ENCODE data around the gene CARMIL1. TPM values are rescaled to one million over a fixed set of nuclear protein-coding genes. Genes with fewer than 3 reads are reported as not detected.

The CARMIL1 gene
- total RNA-seq, 1 experiment from 2014 or later = 23.6 TPM

DNA sequence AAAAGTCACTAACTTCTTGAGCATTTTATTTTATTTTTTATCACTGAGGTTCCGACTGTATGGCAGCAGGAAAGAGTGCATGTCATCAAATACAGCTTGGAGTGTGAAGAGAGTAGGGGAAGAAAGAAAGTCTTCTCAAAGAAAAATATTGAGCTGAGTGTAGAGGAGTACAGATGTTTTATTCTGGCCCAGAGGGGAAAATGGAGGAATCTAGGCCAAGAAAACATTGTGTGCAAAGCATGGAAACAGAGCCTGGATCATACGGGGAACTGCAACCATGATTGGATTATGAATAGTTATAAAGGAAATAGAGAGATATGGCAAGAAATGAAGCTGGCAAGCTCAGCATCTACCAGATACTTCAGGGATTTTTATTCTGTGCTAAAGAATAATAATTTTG, 268.6 kb downstream of the CARMIL1 start:
- H3K9me3 Mint-ChIP-seq = no peaks in the 10 kb centered on the region
- no CpG with 5 or more reads among the region's 2 CpGs for WGBS (ENCODE audit: extremely low coverage, insufficient read length, low lambda C conversion rate)
- H3K27me3 Mint-ChIP-seq (ENCODE audit: low read depth) = no peaks in the 10 kb centered on the region

More for the DNA sequence above, 268.6 kb downstream of the CARMIL1 start:
- H4K20me1 ChIP-seq (ENCODE audit: control insufficient read depth, insufficient read depth, insufficient read length) = no peaks in the 10 kb centered on the region
- H3K18ac ChIP-seq (ENCODE audit: insufficient read length, low read depth, low read length) = no peak overlapping the region
- H3K27me3 ChIP-seq (ENCODE audit: insufficient read depth, low read length) = no peaks in the 10 kb centered on the region
- H3K27ac Mint-ChIP-seq = no peak overlapping the region; a peak in 1 of 7 replicates
- H3K4me1 ChIP-seq (ENCODE audit: insufficient read depth, low read length) = no peaks in the 10 kb centered on the region
- no peak overlapping the region for H3T11ph ChIP-seq (ENCODE audit: low read length)
- H3K4me3 Mint-ChIP-seq = no peak overlapping the region
- DNase-seq = no peak
- H3K36me3 Mint-ChIP-seq (ENCODE audit: insufficient read depth in 1 of 3, low read depth in 3 of 3) = no peaks in the 10 kb centered on the region
- TF ChIP-seq, protein P1, sequence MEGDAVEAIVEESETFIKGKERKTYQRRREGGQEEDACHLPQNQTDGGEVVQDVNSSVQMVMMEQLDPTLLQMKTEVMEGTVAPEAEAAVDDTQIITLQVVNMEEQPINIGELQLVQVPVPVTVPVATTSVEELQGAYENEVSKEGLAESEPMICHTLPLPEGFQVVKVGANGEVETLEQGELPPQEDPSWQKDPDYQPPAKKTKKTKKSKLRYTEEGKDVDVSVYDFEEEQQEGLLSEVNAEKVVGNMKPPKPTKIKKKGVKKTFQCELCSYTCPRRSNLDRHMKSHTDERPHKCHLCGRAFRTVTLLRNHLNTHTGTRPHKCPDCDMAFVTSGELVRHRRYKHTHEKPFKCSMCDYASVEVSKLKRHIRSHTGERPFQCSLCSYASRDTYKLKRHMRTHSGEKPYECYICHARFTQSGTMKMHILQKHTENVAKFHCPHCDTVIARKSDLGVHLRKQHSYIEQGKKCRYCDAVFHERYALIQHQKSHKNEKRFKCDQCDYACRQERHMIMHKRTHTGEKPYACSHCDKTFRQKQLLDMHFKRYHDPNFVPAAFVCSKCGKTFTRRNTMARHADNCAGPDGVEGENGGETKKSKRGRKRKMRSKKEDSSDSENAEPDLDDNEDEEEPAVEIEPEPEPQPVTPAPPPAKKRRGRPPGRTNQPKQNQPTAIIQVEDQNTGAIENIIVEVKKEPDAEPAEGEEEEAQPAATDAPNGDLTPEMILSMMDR (conservative IDR thresholded peaks at IDR 0.05) = no peak
- H3K4ac ChIP-seq (ENCODE audit: low read depth, low read length) = no peak overlapping the region
- no peaks in the 10 kb centered on the region for H3K23me2 ChIP-seq (ENCODE audit: insufficient read length, low read depth, low read length, poor library complexity, severe bottlenecking)
- H3K4me2 ChIP-seq (ENCODE audit: insufficient read depth, insufficient read length, low read length) = no peak overlapping the region
- H2AK5ac ChIP-seq (ENCODE audit: insufficient read length, low read length) = no peak overlapping the region
- no peak overlapping the region for H2BK120ac ChIP-seq (ENCODE audit: low read depth, low read length, poor library complexity, severe bottlenecking)
- H4K91ac ChIP-seq (ENCODE audit: insufficient read length, low read depth, low read length) = no peak overlapping the region
- H2BK12ac ChIP-seq (ENCODE audit: insufficient read length, low read depth, low read length) = no peak overlapping the region
- H3K27ac ChIP-seq (ENCODE audit: insufficient read length, low read depth, low read length) = no peak overlapping the region
- H3K56ac ChIP-seq (ENCODE audit: insufficient read length, low read depth, low read length) = no peak overlapping the region
- no peak overlapping the region for H2BK5ac ChIP-seq (ENCODE audit: insufficient read length, low read length)
- H3K23ac ChIP-seq (ENCODE audit: insufficient read length, low read depth, low read length) = no peak overlapping the region
- no peaks in the 10 kb centered on the region for H3K4me1 Mint-ChIP-seq
- H4K5ac ChIP-seq (ENCODE audit: insufficient read length, low read depth, low read length) = no peak overlapping the region
- H4K8ac ChIP-seq (replicated peaks; ENCODE audit: insufficient read length, low read depth, low read length) = no peak overlapping the region
- no peak overlapping the region for H3K9ac ChIP-seq (ENCODE audit: extremely low read depth, insufficient read length, low read length)
- H2BK15ac ChIP-seq (ENCODE audit: low read depth, low read length) = no peak overlapping the region
- H3K14ac ChIP-seq (ENCODE audit: insufficient read depth, low read length) = no peak overlapping the region
- no peak overlapping the region for H2BK20ac ChIP-seq (ENCODE audit: low read depth, low read length, poor library complexity, severe bottlenecking)
- no peaks in the 10 kb centered on the region for H3K9me3 ChIP-seq (ENCODE audit: control insufficient read depth, low read depth, low read length)
- no peaks in the 10 kb centered on the region for H3K79me2 ChIP-seq (ENCODE audit: insufficient read depth, low read length)
- H3K79me1 ChIP-seq (ENCODE audit: insufficient read depth, low read depth, low read length, poor library complexity, severe bottlenecking) = no peaks in the 10 kb centered on the region
- H2AFZ ChIP-seq (ENCODE audit: low read length) = no peak overlapping the region

Measured in H9 (cell line).